K562 (cell line): ENCODE measurements around the gene HSDL1. TPM values are rescaled to one million over a fixed set of nuclear protein-coding genes. Genes with fewer than 3 reads are reported as not detected.
A peak's percentile ranks its signal among the peaks of the same experiment; 100 is the strongest.

ENCODE experiments used
- BRD4 ChIP-seq: fragments of 200-600 bp; sonication (generic); IDR thresholded peaks from 2 replicates; pipeline ENCODE4 v1.6.1; 2017; ENCODE audit warnings: inconsistent platforms
- CEBPG ChIP-seq, 3 experiments: fragments of 200-800 bp in 1 of 3; sonication (Bioruptor generic) in 1 of 3; sonication (generic) in 1 of 3; formaldehyde crosslinking in 1 of 3; IDR thresholded peaks in 2 of 3; conservative IDR thresholded peaks in 1 of 3; 2 replicates each; pipeline versions ENCODE4 v1.6.1 to v1.8.0; 2016 to 2022; ENCODE audit warnings: missing compliant biosample characterization in 2 of 3, missing genetic modification characterization in 2 of 3, mild to moderate bottlenecking in 1 of 3, missing genetic modification reagents in 1 of 3
- FOSL1 ChIP-seq: fragments of 200-800 bp; sonication (Bioruptor generic); conservative IDR thresholded peaks from 2 replicates; pipeline ENCODE4 v1.6.1; 2016; ENCODE audit warnings: missing genetic modification characterization, missing compliant biosample characterization
- HEY1 ChIP-seq: fragments of 250-450 bp; sonication (Bioruptor Pico); IDR thresholded peaks from 2 replicates; pipeline ENCODE4 v1.5.0; 2020; ENCODE audit warnings: mild to moderate bottlenecking, moderate library complexity, borderline replicate concordance
- IRF2 ChIP-seq: sonication (generic); formaldehyde crosslinking; IDR thresholded peaks from 2 replicates; pipeline ENCODE4 v1.8.1; 2022; ENCODE audit warnings: mild to moderate bottlenecking, missing genetic modification reagents
- KDM5B ChIP-seq: fragments of 200-600 bp; sonication (generic); IDR thresholded peaks from 2 replicates; pipeline ENCODE4 v1.6.1; 2012; ENCODE audit warnings: low read depth, mild to moderate bottlenecking, moderate library complexity, low read length, control low read depth, inconsistent platforms; ENCODE audit not compliant: insufficient replicate concordance
- MCM2 ChIP-seq: fragments of 450-650 bp; IDR thresholded peaks from 2 replicates; pipeline ENCODE4 v1.6.1; 2017; ENCODE audit warnings: low read depth, mild to moderate bottlenecking
- NFATC3 ChIP-seq: fragments of 450-650 bp; IDR thresholded peaks from 2 replicates; pipeline ENCODE4 v1.6.1; 2017; ENCODE audit warnings: mild to moderate bottlenecking
- PBX2 ChIP-seq, 2 experiments: IDR thresholded peaks in 1 of 2; conservative IDR thresholded peaks in 1 of 2; 2 replicates each; pipeline ENCODE4 v1.6.1; 2016; ENCODE audit warnings: low read depth in 2 of 2, mild to moderate bottlenecking in 1 of 2, missing compliant biosample characterization in 1 of 2, missing genetic modification characterization in 1 of 2, moderate library complexity in 1 of 2
- PHTF2 ChIP-seq: fragments of 250-450 bp; sonication (Bioruptor Pico); IDR thresholded peaks from 2 replicates; pipeline ENCODE4 v1.5.0; 2021; ENCODE audit warnings: mild to moderate bottlenecking
- RBM25 ChIP-seq: fragments of 200-400 bp; formaldehyde crosslinking; IDR thresholded peaks from 2 replicates; pipeline ENCODE4 v1.6.1; 2018; ENCODE audit warnings: low read length, low read depth, moderate library complexity; ENCODE audit not compliant: severe bottlenecking
- SMAD1 ChIP-seq: fragments of 150-350 bp; IDR thresholded peaks from 2 replicates; pipeline ENCODE4 v1.6.1; 2014; ENCODE audit warnings: low read length, low read depth; ENCODE audit not compliant: partially characterized antibody
- SMARCA4 ChIP-seq: fragments of 450-650 bp; IDR thresholded peaks from 2 replicates; pipeline ENCODE4 v1.6.1; 2016
- SRSF7 ChIP-seq: fragments of 200-400 bp; formaldehyde crosslinking; optimal IDR thresholded peaks from 2 replicates; pipeline ENCODE3; 2017; ENCODE audit warnings: mild to moderate bottlenecking, low read depth, low read length
- TCFL5 ChIP-seq: fragments of 250-450 bp; sonication (Bioruptor Pico); conservative IDR thresholded peaks from 2 replicates; pipeline ENCODE4 v1.6.1; 2021; ENCODE audit warnings: mild to moderate bottlenecking, moderate library complexity, matching md5 sums
- TFAM ChIP-seq: fragments of 250-450 bp; sonication (Bioruptor Pico); conservative IDR thresholded peaks from 2 replicates; pipeline ENCODE4 v1.5.0; 2021; ENCODE audit warnings: mild to moderate bottlenecking, moderate library complexity
- UBTF ChIP-seq, 2 experiments: IDR thresholded peaks; 2 replicates each; pipeline ENCODE4 v1.6.1; 2012; ENCODE audit warnings: improper control_type of control experiment in 2 of 2, low read depth in 2 of 2, low read length in 2 of 2, borderline replicate concordance in 1 of 2
- polyA plus RNA-seq, 8 experiments: library from polyadenylated mRNA; depleted of rRNA in 4 of 8; stranded (reverse) in 5 of 8; unstranded in 3 of 8; fragments of >200 nt; fragmentation: Nextera tagmentation in 2 of 8; fragmentation: Illumina TruSeq in 1 of 8; extraction: Ambion mirVana in 2 of 8; extraction: Trizol in 1 of 8; gene quantifications; 2 replicates each; pipeline versions ENCODE4 v1.2.1 to v1.2.3, GENCODE V29; 2011 to 2014; ENCODE audit warnings: inconsistent platforms in 1 of 8, missing spikeins in 1 of 8
- total RNA-seq, 7 experiments: library from RNA; depleted of rRNA in 6 of 7; stranded (reverse); fragments of >200 nt in 6 of 7; fragmentation: Illumina TruSeq in 2 of 7; extraction: Trizol in 2 of 7; gene quantifications; 2 replicates each; pipeline versions ENCODE4 v1.2.1 to v1.2.3, GENCODE V29; 2011 to 2021; ENCODE audit warnings: low replicate concordance in 1 of 7
- TF ChIP-seq, protein P1 (sequence below), 3 experiments: IDR thresholded peaks in 2 of 3; conservative IDR thresholded peaks in 1 of 3; 2 replicates each; pipeline ENCODE4 v1.5.1; 2011 to 2012; ENCODE audit warnings: low read length in 3 of 3, mild to moderate bottlenecking in 3 of 3, control low read depth in 2 of 3, improper control_type of control experiment in 1 of 3, inconsistent platforms in 1 of 3, low read depth in 1 of 3, mixed read lengths in 1 of 3, moderate library complexity in 1 of 3; ENCODE audit not compliant: insufficient read depth in 2 of 3
- TF ChIP-seq, protein P2 (sequence below): sonication (generic); formaldehyde crosslinking; IDR thresholded peaks from 2 replicates; pipeline ENCODE4 v1.8.1; 2023; ENCODE audit warnings: mild to moderate bottlenecking, missing genetic modification reagents

The HSDL1 gene
- total and polyA plus RNA-seq, 9 of the 15 experiments (the other 6 are each of a cell fraction or from before 2014, with no cell fraction given) = 14.8 to 41.2 (median 27.7) TPM

- no peak for TF ChIP-seq IRF2 (CRISPR knock-in tag)
- no peak; the same call in 1 of the 2 replicates for TF ChIP-seq CEBPG (CRISPR knock-in tag; IDR thresholded peaks at IDR 0.05)
- peak in 1 of 2 experiments; percentile 79; a peak in 3 of 4 replicates for TF ChIP-seq CEBPG (tag; conservative IDR thresholded peaks at IDR 0.05 in 1 of 2, IDR thresholded peaks at IDR 0.05 in 1 of 2)
- TF ChIP-seq PBX2 (CRISPR knock-in tag; IDR thresholded peaks at IDR 0.05; ENCODE audit: low read depth) = no peak
- TF ChIP-seq PBX2 (tag; conservative IDR thresholded peaks at IDR 0.05; ENCODE audit: low read depth) = no peak
- TF ChIP-seq TFAM (CRISPR knock-in tag) = no peak
- TF ChIP-seq SMARCA4 = no peak; the same call in 1 of the 2 replicates
- TF ChIP-seq HEY1 (CRISPR knock-in tag) = no peak
- TF ChIP-seq PHTF2 = no peak
- TF ChIP-seq, protein P1, sequence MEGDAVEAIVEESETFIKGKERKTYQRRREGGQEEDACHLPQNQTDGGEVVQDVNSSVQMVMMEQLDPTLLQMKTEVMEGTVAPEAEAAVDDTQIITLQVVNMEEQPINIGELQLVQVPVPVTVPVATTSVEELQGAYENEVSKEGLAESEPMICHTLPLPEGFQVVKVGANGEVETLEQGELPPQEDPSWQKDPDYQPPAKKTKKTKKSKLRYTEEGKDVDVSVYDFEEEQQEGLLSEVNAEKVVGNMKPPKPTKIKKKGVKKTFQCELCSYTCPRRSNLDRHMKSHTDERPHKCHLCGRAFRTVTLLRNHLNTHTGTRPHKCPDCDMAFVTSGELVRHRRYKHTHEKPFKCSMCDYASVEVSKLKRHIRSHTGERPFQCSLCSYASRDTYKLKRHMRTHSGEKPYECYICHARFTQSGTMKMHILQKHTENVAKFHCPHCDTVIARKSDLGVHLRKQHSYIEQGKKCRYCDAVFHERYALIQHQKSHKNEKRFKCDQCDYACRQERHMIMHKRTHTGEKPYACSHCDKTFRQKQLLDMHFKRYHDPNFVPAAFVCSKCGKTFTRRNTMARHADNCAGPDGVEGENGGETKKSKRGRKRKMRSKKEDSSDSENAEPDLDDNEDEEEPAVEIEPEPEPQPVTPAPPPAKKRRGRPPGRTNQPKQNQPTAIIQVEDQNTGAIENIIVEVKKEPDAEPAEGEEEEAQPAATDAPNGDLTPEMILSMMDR (IDR thresholded peaks at IDR 0.05 in 2 of 3, conservative IDR thresholded peaks at IDR 0.05 in 1 of 3; ENCODE audit: insufficient read depth in 2 of 3, low read depth in 1 of 3, low read length in 3 of 3) = no peak
- TF ChIP-seq MCM2 = no peak
- TF ChIP-seq TCFL5 (CRISPR knock-in tag) = no peak
- TF ChIP-seq BRD4 = no peak
- no peak for TF ChIP-seq FOSL1
- TF ChIP-seq UBTF (IDR thresholded peaks at IDR 0.05; ENCODE audit: borderline replicate concordance in 1 of 2, low read depth in 2 of 2, low read length in 2 of 2) = no peak
- TF ChIP-seq KDM5B = no peak
- no peak for TF ChIP-seq SRSF7
- TF ChIP-seq RBM25 = no peak
- no peak for TF ChIP-seq NFATC3
- TF ChIP-seq SMAD1 = no peak
- TF ChIP-seq, protein P2, sequence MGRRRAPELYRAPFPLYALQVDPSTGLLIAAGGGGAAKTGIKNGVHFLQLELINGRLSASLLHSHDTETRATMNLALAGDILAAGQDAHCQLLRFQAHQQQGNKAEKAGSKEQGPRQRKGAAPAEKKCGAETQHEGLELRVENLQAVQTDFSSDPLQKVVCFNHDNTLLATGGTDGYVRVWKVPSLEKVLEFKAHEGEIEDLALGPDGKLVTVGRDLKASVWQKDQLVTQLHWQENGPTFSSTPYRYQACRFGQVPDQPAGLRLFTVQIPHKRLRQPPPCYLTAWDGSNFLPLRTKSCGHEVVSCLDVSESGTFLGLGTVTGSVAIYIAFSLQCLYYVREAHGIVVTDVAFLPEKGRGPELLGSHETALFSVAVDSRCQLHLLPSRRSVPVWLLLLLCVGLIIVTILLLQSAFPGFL = no peak
Measured at GRCh38 chr16:84139628-84140258, 5.2 kb downstream of the HSDL1 start (continued).
